ENCODE data around the gene KCNA5. TPM values are rescaled to one million over a fixed set of nuclear protein-coding genes. Genes with fewer than 3 reads are reported as not detected.

Gene KCNA5
- total RNA-seq, 1 donor from 2014 or later = 6.5 TPM

- no peak for TF ChIP-seq CTCF (IDR thresholded peaks at IDR 0.05)
- peaks cover 56% of the 10 kb centered on the region for H3K27me3 Mint-ChIP-seq (ENCODE audit: low read depth)
- no peak for DNase-seq (ENCODE audit: low spot score)
- no peak overlapping the region for H3K27ac Mint-ChIP-seq (ENCODE audit: unreplicated experiment)
- H3K4me3 Mint-ChIP-seq (ENCODE audit: unreplicated experiment) = peak overlapping the region; percentile 49
- no peaks in the 10 kb centered on the region for H3K9me3 Mint-ChIP-seq (ENCODE audit: low read depth)
- peaks cover 6% of the 10 kb centered on the region for H3K36me3 Mint-ChIP-seq (ENCODE audit: low read depth)
- peaks cover 35% of the 10 kb centered on the region for H3K4me1 Mint-ChIP-seq (ENCODE audit: low read depth)
These were observed 4.0 kb downstream of the KCNA5 start for GRCh38 chr12:5047729-5048128.

- DNase-seq (ENCODE audit: low spot score) = no peak
- Mint-ChIP-seq H3K27ac (ENCODE audit: unreplicated experiment) (no peak overlapping the region), H3K4me1 (ENCODE audit: low read depth) (peaks cover 22% of the 10 kb centered on the region), H3K27me3 (ENCODE audit: low read depth) (peaks cover 53% of the 10 kb centered on the region), H3K4me3 (ENCODE audit: unreplicated experiment) (no peak overlapping the region), H3K9me3 (ENCODE audit: low read depth) (no peaks in the 10 kb centered on the region), H3K36me3 (ENCODE audit: low read depth) (peaks cover 4% of the 10 kb centered on the region)
- TF ChIP-seq CTCF (IDR thresholded peaks at IDR 0.05) = no peak
These were observed 6.9 kb downstream of the KCNA5 start for GRCh38 chr12:5050542-5050941.

- DNase-seq (ENCODE audit: low spot score) = no peak
- H3K9me3 Mint-ChIP-seq (ENCODE audit: low read depth) = no peaks in the 10 kb centered on the region
- H3K4me1 Mint-ChIP-seq (ENCODE audit: low read depth) = peaks cover 14% of the 10 kb centered on the region
- no peak for TF ChIP-seq CTCF (IDR thresholded peaks at IDR 0.05)
- no peak overlapping the region for H3K27ac Mint-ChIP-seq (ENCODE audit: unreplicated experiment)
- H3K4me3 Mint-ChIP-seq (ENCODE audit: unreplicated experiment) = no peak overlapping the region
- peaks cover 4% of the 10 kb centered on the region for H3K36me3 Mint-ChIP-seq (ENCODE audit: low read depth)
- peaks cover 47% of the 10 kb centered on the region for H3K27me3 Mint-ChIP-seq (ENCODE audit: low read depth)
These were observed 7.7 kb downstream of the KCNA5 start for GRCh38 chr12:5051334-5051733.

- no peaks in the 10 kb centered on the region for H3K9me3 Mint-ChIP-seq (ENCODE audit: low read depth)
- H3K27ac Mint-ChIP-seq (ENCODE audit: unreplicated experiment) = no peak overlapping the region
- no peak for DNase-seq (ENCODE audit: low spot score)
- peaks cover 8% of the 10 kb centered on the region for H3K4me1 Mint-ChIP-seq (ENCODE audit: low read depth)
- TF ChIP-seq CTCF (IDR thresholded peaks at IDR 0.05) = no peak
- no peak overlapping the region for H3K4me3 Mint-ChIP-seq (ENCODE audit: unreplicated experiment)
- H3K27me3 Mint-ChIP-seq (ENCODE audit: low read depth) = peaks cover 46% of the 10 kb centered on the region
- H3K36me3 Mint-ChIP-seq (ENCODE audit: low read depth) = peaks cover 4% of the 10 kb centered on the region
These were observed 8.2 kb downstream of the KCNA5 start for GRCh38 chr12:5051913-5052312.

GRCh38 chr12:5052348-5052747 lies 8.7 kb downstream of the KCNA5 start:
- H3K27me3 Mint-ChIP-seq (ENCODE audit: low read depth) = peaks cover 47% of the 10 kb centered on the region
- TF ChIP-seq CTCF (IDR thresholded peaks at IDR 0.05) = no peak
- no peaks in the 10 kb centered on the region for H3K9me3 Mint-ChIP-seq (ENCODE audit: low read depth)
- peaks cover 4% of the 10 kb centered on the region for H3K4me1 Mint-ChIP-seq (ENCODE audit: low read depth)
- H3K36me3 Mint-ChIP-seq (ENCODE audit: low read depth) = peaks cover 4% of the 10 kb centered on the region
- no peak overlapping the region for H3K4me3 Mint-ChIP-seq (ENCODE audit: unreplicated experiment)
- no peak overlapping the region for H3K27ac Mint-ChIP-seq (ENCODE audit: unreplicated experiment)
- no peak for DNase-seq (ENCODE audit: low spot score)
